ENCODE results near the gene CAMK2A. TPM values are rescaled to one million over a fixed set of nuclear protein-coding genes. Genes with fewer than 3 reads are reported as not detected.

CAMK2A gene
- total and polyA plus RNA-seq, 11 donors: 3.2 to 26.0 (median 15.2) TPM

DNA sequence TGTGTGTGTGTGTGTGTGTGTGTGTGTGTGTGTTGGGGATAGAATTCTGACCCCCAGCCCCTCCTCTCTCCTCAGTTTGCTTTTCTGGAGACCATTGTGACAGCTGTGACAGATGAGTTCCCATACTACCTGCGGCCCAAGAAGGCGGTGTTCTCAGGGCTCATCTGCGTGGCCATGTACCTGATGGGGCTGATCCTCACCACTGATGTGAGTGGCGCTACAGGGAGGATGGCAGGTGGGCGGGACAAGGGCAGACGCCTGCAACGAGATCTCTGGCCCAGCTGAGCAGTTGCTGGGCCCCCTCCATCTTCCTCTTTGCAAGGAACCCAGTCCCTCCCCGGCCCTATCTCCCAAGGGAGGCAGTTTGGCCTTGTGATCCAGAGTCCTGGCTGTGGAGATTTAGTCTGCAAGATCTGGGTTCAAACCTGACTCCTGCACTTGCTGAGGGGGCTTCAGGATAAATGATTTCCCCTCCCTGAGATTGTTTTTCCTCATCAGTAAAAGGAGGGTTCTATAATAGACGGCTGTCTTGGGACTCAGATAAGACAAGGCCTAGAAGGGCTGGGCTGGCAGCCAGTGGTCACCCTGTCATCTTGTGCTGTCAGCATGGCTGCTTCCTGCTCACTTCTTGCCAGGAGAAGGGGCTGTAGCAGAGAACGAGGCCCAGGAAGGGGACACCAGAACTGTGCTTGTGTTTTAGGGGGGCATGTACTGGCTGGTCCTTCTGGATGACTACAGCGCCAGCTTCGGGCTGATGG, 85.6 kb downstream of the CAMK2A start:
- intact Hi-C loops (cut with DNase I): loop anchor here in 1 of 10 donors (5.0 kb wide), 1 partner anchor 37 kb away; the partner anchor contains the start of gene CDX1
- Histone ChIP-seq H3K36me3 (no peaks in the 10 kb centered on the region), H3K9me3 (no peaks in the 10 kb centered on the region), H3K4me3 (no peak overlapping the region), H3K27ac (no peak overlapping the region), H3K27me3 (peaks cover 0 to 6% (median 0%) of the 10 kb centered on the region in 9 donors), H3K4me1 (peaks cover 0 to 5% (median 0%) of the 10 kb centered on the region in 12 donors)
- WGBS, 4 donors: 72 to 79% (median 77%) methylated on average over 11 to 12 of the region's 12 CpGs
- TF ChIP-seq, protein P1, sequence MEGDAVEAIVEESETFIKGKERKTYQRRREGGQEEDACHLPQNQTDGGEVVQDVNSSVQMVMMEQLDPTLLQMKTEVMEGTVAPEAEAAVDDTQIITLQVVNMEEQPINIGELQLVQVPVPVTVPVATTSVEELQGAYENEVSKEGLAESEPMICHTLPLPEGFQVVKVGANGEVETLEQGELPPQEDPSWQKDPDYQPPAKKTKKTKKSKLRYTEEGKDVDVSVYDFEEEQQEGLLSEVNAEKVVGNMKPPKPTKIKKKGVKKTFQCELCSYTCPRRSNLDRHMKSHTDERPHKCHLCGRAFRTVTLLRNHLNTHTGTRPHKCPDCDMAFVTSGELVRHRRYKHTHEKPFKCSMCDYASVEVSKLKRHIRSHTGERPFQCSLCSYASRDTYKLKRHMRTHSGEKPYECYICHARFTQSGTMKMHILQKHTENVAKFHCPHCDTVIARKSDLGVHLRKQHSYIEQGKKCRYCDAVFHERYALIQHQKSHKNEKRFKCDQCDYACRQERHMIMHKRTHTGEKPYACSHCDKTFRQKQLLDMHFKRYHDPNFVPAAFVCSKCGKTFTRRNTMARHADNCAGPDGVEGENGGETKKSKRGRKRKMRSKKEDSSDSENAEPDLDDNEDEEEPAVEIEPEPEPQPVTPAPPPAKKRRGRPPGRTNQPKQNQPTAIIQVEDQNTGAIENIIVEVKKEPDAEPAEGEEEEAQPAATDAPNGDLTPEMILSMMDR (IDR thresholded peaks at IDR 0.05): no peak
- TF ChIP-seq POLR2A (IDR thresholded peaks at IDR 0.05): no peak
- ATAC-seq (no peak), DNase-seq (no peak)

DNA sequence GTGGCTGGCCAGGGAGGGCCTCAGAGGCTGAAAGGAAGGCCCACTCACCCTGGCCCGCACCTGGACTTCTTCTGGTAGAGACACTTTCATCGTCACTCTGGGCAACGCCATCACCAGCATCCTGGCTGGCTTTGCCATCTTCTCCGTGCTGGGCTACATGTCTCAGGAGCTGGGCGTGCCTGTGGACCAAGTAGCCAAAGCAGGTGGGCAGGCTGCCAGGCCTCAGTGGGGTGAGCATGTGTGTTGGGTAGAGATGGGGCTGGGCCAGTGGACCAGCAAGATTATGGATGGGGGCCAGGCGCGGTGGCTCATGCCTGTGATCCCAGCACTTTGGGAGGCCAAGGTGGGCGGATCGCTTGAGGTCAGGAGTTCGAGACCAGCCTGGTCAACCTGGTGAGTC, 87.1 kb downstream of the CAMK2A start:
- no peak overlapping the region for H3K4me3 ChIP-seq
- DNase-seq (no peak), ATAC-seq (no peak)
- no peaks in the 10 kb centered on the region for H3K27me3 ChIP-seq
- H3K4me1 ChIP-seq: peaks cover 0 to 5% (median 0%) of the 10 kb centered on the region in 12 donors
- intact Hi-C loops (cut with DNase I): loop anchor here in 1 of 10 donors (5.0 kb wide), 1 partner anchor 35 kb away; the partner anchor contains the start of gene CDX1
- 95 to 97% (median 96%) methylated on average over 10 of the region's 10 CpGs for WGBS, 4 donors
- TF ChIP-seq, protein P1 (IDR thresholded peaks at IDR 0.05): no peak
- no peak for TF ChIP-seq POLR2A (IDR thresholded peaks at IDR 0.05)
- no peaks in the 10 kb centered on the region for H3K36me3 ChIP-seq
- H3K27ac ChIP-seq: no peak overlapping the region
- H3K9me3 ChIP-seq: no peaks in the 10 kb centered on the region

DNA sequence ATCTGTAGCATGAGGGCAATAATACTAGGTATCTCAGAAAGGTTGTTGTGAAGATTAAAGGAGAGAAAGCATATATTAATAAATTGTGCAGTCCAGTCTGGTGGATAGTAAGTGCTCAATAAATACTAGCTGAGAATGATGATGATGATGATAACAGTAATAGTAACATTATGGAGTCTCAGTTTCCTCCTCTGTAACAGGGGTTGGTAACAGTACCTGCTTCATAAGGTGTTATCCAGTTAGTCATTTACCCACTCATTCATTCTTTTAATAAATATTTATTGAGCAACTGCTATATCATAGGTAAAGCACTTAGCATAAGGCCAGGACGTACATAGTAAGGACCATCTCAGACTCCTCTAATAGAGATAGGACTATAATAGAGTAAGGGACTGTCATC, 92.1 kb downstream of the CAMK2A start:
- Histone ChIP-seq H3K27ac (no peak overlapping the region), H3K4me1 (no peaks in the 10 kb centered on the region), H3K9me3 (no peaks in the 10 kb centered on the region), H3K4me3 (no peak overlapping the region), H3K36me3 (no peaks in the 10 kb centered on the region), H3K27me3 (peaks cover 0 to 1% (median 0%) of the 10 kb centered on the region in 9 donors)
- intact Hi-C loops (cut with DNase I): no loop called here
- no peak for TF ChIP-seq POLR2A (IDR thresholded peaks at IDR 0.05)
- TF ChIP-seq, protein P1 (IDR thresholded peaks at IDR 0.05): no peak
- 88 to 97% (median 92%) methylated on average over 1 of the region's 1 CpG for WGBS, 4 donors
- no peak for DNase-seq
- no peak for ATAC-seq

DNA sequence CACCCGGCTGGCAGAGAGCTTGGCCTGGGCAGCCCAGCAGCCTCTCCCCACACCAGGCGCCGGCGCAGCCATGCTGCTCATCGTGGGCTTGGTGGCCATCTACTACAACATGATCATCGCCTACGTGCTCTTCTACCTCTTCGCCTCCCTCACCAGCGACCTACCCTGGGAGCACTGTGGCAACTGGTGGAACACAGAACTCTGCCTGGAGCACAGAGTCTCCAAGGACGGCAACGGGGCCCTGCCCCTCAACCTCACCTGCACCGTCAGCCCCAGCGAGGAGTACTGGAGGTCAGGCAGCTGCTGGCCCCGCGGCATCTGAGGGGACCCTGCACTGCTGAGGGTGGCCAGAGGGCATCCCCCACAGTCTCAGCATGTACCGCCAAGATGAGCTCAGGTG, 92.6 kb downstream of the CAMK2A start:
- no peak overlapping the region for H3K4me3 ChIP-seq
- intact Hi-C loops (cut with DNase I): no loop called here
- ATAC-seq (no peak), DNase-seq (no peak)
- no peaks in the 10 kb centered on the region for H3K36me3 ChIP-seq
- peaks cover 0 to 3% (median 0%) of the 10 kb centered on the region in 9 donors for H3K27me3 ChIP-seq
- WGBS, 4 donors: 95 to 100% (median 97%) methylated on average over 3 to 16 of the region's 16 CpGs
- no peaks in the 10 kb centered on the region for H3K4me1 ChIP-seq
- no peak overlapping the region for H3K27ac ChIP-seq
- TF ChIP-seq, protein P1 (IDR thresholded peaks at IDR 0.05): no peak
- no peak for TF ChIP-seq POLR2A (IDR thresholded peaks at IDR 0.05)
- H3K9me3 ChIP-seq: no peaks in the 10 kb centered on the region
